NT2/D1 (cell line): ENCODE results near the gene FRMD4B.

Experiments used
- DNase-seq: peaks from one replicate; pipeline ENCODE4 v3.0.0-alpha.2; 2011; ENCODE audit warnings: low read depth, low spot score
- H3K27me3 ChIP-seq: 2 replicates; pipeline ENCODE4 v1.6.0; 2011; ENCODE audit warnings: mild to moderate bottlenecking; ENCODE audit not compliant: insufficient read length, insufficient read depth
- H3K36me3 ChIP-seq: 2 replicates; pipeline ENCODE4 v1.6.1; 2011; ENCODE audit warnings: mild to moderate bottlenecking, low read length, mixed read lengths; ENCODE audit not compliant: insufficient read depth, insufficient read length
- H3K4me1 ChIP-seq: 2 replicates; pipeline ENCODE4 v1.5.1; 2011; ENCODE audit not compliant: insufficient read depth, insufficient read length
- H3K4me3 ChIP-seq: 2 replicates; pipeline ENCODE4 v1.5.1; 2011; ENCODE audit warnings: low read depth; ENCODE audit not compliant: insufficient read length
- H3K9ac ChIP-seq: 2 replicates; pipeline ENCODE4 v1.6.0; 2011; ENCODE audit warnings: low read depth; ENCODE audit not compliant: insufficient read length
- H3K9me3 ChIP-seq: 2 replicates; pipeline ENCODE4 v1.5.1; 2011; ENCODE audit warnings: mild to moderate bottlenecking, low read length; ENCODE audit not compliant: insufficient read depth
- SUZ12 ChIP-seq: IDR thresholded peaks from 2 replicates; pipeline ENCODE4 v1.6.1; 2011; ENCODE audit not compliant: insufficient read length, insufficient read depth; ENCODE audit errors: extremely low read depth
- YY1 ChIP-seq: IDR thresholded peaks from 2 replicates; pipeline ENCODE4 v1.6.1; 2011; ENCODE audit not compliant: insufficient read length, insufficient read depth
- ZNF274 ChIP-seq: IDR thresholded peaks from 2 replicates; pipeline ENCODE4 v1.6.1; 2011; ENCODE audit warnings: mild to moderate bottlenecking, low read depth, low read length

FRMD4B gene

DNA sequence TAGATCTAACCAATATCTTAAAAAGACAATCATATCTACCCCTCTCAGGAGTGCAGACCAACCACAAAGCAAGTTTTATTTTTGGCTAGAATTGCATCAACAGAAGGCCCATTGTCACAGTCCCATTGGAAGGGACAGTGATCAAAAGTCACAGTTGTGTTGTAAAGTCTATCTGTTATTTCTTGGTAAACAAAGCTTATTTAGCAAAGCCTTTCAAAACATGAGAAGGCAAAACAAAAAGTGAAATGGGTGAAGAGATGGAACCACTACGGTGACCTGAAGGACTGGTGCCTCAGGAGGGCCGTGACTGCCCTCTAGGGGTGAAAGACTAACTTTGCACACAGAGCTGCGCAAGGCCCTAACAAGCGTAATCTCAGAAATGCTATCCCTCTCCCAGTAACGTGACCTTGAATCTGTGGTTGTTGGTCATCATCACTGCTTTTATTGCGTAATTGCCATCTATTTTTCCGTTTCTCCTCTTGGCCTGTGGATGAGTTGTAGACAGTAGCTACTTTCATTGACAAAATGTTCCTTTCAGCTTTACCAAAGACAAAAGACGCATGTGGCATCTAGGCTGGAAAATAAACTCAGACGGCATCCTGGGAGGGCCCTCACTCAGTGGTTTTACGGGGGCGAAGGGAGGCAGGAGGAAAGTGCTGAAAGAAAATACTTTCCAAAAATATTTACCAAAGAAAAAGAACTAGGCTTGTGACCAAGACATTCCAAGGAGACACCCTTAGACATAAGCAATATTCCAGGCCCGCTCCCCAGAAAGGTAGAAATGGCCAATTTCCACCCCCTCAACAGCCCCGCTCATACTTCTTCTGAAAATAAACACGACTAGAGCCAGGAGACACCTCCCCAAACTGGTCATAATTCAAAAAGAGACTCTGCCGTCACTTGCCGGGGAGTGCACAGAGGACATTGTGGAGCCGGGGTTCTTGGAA lies 79.4 kb downstream of the FRMD4B start:
- no peak for TF ChIP-seq YY1
- TF ChIP-seq ZNF274, result no peak
- H3K36me3 ChIP-seq, result no peaks in the 10 kb centered on the region
- no peaks in the 10 kb centered on the region for H3K9me3 ChIP-seq
- H3K4me1 ChIP-seq, result no peaks in the 10 kb centered on the region
- peak; percentile 66 for DNase-seq
- no peak overlapping the region for H3K4me3 ChIP-seq
- H3K9ac ChIP-seq, result no peak overlapping the region
- H3K27me3 ChIP-seq, result peaks cover 4% of the 10 kb centered on the region

DNA sequence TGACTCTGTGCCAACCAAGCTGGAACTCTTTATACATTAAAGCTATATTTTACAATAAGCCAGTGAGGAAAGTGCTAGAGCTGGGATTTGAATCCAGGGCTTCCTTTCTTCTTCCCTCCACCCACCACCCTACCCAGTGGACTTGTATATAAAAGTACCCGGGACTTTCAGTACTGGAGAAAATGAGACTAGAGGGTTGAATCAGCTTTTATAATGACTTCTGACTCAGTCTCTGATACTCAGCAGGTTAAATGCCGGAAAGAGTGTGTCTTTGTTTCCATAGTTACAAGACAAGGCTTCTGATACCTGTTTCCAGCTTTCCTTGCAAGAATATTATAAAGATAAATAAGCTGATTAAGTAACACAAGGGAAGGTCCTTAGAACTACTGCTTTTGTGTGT lies 80.9 kb downstream of the FRMD4B start:
- H3K27me3 ChIP-seq, result peaks cover 4% of the 10 kb centered on the region
- TF ChIP-seq YY1 (no peak), SUZ12 (no peak), ZNF274 (no peak)

DNA sequence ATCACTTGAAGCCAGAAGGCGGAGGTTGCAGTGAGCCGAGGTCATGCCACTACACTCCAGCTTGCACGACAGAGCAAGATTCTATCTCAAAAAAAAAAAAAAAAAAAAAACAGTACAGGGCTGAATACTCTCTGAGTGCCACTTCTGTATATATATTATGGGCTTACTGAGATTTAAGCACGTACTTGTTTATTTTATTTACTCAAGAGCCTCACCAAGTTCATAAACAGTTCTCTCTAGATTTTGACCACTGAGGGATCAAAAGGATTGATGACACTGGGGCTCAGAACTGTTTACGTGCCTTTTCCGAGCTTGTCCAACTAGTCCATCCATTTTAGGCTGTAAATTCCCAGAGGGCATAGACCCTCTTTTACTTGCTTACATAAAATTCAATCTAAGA lies 81.5 kb downstream of the FRMD4B start:
- H3K4me3 ChIP-seq, result no peak overlapping the region
- no peak for DNase-seq
- no peaks in the 10 kb centered on the region for H3K4me1 ChIP-seq
- H3K27me3 ChIP-seq, result peaks cover 4% of the 10 kb centered on the region
- H3K9me3 ChIP-seq, result no peaks in the 10 kb centered on the region
- no peak for TF ChIP-seq ZNF274
- TF ChIP-seq SUZ12, result no peak
- no peak overlapping the region for H3K9ac ChIP-seq
- H3K36me3 ChIP-seq, result no peaks in the 10 kb centered on the region

More for the DNA sequence above, 80.9 kb downstream of the FRMD4B start:
- H3K9me3 ChIP-seq, result no peaks in the 10 kb centered on the region
- no peak overlapping the region for H3K9ac ChIP-seq
- H3K4me1 ChIP-seq, result no peaks in the 10 kb centered on the region
- DNase-seq, result no peak
- H3K4me3 ChIP-seq, result no peak overlapping the region
- H3K36me3 ChIP-seq, result no peaks in the 10 kb centered on the region

DNA sequence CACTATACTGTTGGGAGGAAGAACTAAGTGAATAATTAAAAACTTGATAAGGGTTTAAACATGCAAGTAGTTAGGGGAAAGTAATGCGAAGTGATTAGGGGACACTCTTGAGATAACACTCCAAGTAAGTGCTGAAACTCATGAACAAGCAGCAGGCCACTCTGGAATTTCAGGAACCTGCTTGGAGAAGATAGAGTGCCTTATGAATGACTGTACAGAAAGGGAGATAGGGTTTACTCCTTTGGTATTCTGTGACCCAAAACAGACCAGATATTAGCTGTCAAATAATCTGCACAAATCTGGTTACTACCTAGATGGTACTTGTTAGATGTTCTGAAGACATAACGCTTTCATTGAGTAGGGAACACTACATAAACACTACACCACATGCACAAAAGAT lies 85.6 kb downstream of the FRMD4B start:
- no peaks in the 10 kb centered on the region for H3K27me3 ChIP-seq
- H3K4me1 ChIP-seq, result no peaks in the 10 kb centered on the region
- no peak for DNase-seq
- TF ChIP-seq YY1 (no peak), ZNF274 (no peak), SUZ12 (no peak)
- no peaks in the 10 kb centered on the region for H3K9me3 ChIP-seq
- no peak overlapping the region for H3K4me3 ChIP-seq
- H3K9ac ChIP-seq, result no peak overlapping the region
- no peaks in the 10 kb centered on the region for H3K36me3 ChIP-seq

DNA sequence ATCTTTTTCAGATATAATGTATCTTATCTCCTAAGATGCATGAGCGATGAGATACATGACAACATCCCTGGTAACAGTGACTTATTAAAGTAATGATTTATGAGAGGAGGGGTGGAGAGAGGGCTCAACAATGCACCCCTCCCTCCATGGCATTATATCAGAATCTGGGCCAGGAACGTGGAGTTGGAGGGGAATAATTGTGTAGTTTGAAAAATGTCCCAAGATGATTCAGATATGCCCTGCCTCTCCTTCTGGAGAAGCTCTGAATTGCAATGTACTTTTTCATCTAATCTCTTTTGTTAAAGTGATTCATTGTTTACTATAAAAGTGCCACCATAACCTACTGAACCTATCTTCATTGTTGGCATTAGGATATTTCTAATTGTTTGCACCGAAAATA lies 86.5 kb downstream of the FRMD4B start:
- no peaks in the 10 kb centered on the region for H3K9me3 ChIP-seq
- H3K4me3 ChIP-seq, result no peak overlapping the region
- H3K36me3 ChIP-seq, result no peaks in the 10 kb centered on the region
- H3K9ac ChIP-seq, result no peak overlapping the region
- TF ChIP-seq SUZ12, result no peak
- TF ChIP-seq YY1, result no peak
- no peak for TF ChIP-seq ZNF274
- H3K27me3 ChIP-seq, result no peaks in the 10 kb centered on the region
- H3K4me1 ChIP-seq, result no peaks in the 10 kb centered on the region
- no peak for DNase-seq

DNA sequence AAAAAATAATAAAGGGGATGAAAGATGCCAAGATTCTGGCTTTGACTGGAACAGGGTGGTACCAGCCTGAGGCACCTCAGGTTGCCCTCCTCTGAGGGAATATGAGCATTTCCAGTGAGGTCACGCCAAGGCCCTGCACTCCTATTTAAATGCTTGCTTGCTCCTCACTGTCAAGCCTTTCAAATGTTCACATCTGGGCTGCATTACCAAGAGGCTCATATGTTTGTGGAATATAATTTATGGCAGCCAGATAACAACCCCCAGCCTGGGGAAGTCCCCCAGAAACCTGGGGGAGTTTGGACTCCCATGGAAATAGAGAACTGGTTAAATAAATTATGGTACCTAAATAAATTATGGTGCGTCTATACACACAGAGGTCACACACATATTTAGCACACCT lies 88.4 kb downstream of the FRMD4B start:
- Histone ChIP-seq H3K36me3 (no peaks in the 10 kb centered on the region), H3K9me3 (no peaks in the 10 kb centered on the region), H3K4me3 (no peak overlapping the region), H3K27me3 (no peaks in the 10 kb centered on the region), H3K9ac (no peak overlapping the region), H3K4me1 (no peaks in the 10 kb centered on the region)
- no peak for DNase-seq
- no peak for TF ChIP-seq SUZ12
- no peak for TF ChIP-seq ZNF274
- no peak for TF ChIP-seq YY1

DNA sequence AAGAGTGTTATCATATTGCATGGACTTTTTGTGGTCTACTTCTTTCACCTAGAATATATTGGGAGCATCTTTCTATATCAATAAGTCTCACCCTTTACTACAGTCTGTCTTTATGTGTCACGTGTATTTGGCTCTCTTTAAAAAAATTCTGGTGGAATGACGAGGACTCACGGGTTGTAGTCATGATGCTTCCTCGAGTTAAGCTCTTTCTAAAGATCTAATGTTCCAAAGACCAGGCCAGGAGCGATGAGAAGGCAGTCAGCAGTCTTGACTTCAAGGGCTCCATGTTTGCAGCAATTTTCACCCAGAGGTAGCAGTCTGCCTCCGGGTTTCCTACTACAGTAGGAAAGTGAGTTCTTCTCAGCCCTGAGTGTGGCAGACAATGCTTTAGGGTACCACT lies 88.9 kb downstream of the FRMD4B start:
- Histone ChIP-seq H3K9ac (no peak overlapping the region), H3K4me3 (no peak overlapping the region), H3K36me3 (no peaks in the 10 kb centered on the region), H3K27me3 (no peaks in the 10 kb centered on the region), H3K9me3 (no peaks in the 10 kb centered on the region), H3K4me1 (no peaks in the 10 kb centered on the region)
- no peak for DNase-seq
- TF ChIP-seq ZNF274 (no peak), SUZ12 (no peak), YY1 (no peak)
